ACC112 (cell line): ENCODE data around the gene ASNS.
"Not testable (repeated sequence)": the region's sequence is repeated elsewhere in the genome, so short reads cannot be mapped to it uniquely, and the experiment has no call there.

Experiments used
- H2AFZ ChIP-seq: fragments of 200-600 bp; sonication (generic); one replicate; pipeline ENCODE4 v1.6.0; 2017; ENCODE audit warnings: antibody characterized with exemption, low read length; ENCODE audit not compliant: unreplicated experiment
- H3K27ac ChIP-seq: fragments of 200-600 bp; sonication (generic); 2 replicates; pipeline ENCODE4 v1.5.1; 2014; ENCODE audit warnings: low read depth, mild to moderate bottlenecking, antibody characterized with exemption, low read length, moderate library complexity
- H3K27me3 ChIP-seq: fragments of 200-600 bp; sonication (generic); 2 replicates; pipeline ENCODE4 v1.6.1; 2014; ENCODE audit warnings: mild to moderate bottlenecking, antibody characterized with exemption, low read length, moderate library complexity, mixed read lengths; ENCODE audit not compliant: insufficient read depth
- H3K36me3 ChIP-seq: fragments of 200-600 bp; sonication (generic); 2 replicates; pipeline ENCODE4 v1.6.1; 2016; ENCODE audit warnings: mild to moderate bottlenecking, antibody characterized with exemption, low read length, moderate library complexity, mixed read lengths; ENCODE audit not compliant: insufficient read depth
- H3K4me1 ChIP-seq: fragments of 200-600 bp; sonication (generic); one replicate; pipeline ENCODE4 v1.6.1; 2016; ENCODE audit warnings: low read length, mixed read lengths; ENCODE audit not compliant: insufficient read depth, unreplicated experiment, control insufficient read depth
- H3K4me3 ChIP-seq: fragments of 200-600 bp; sonication (generic); 2 replicates; pipeline ENCODE4 v1.5.1; 2014; ENCODE audit warnings: mild to moderate bottlenecking, low read depth, low read length
- H3K79me2 ChIP-seq: fragments of 200-600 bp; sonication (generic); one replicate; pipeline ENCODE4 v1.6.0; 2016; ENCODE audit warnings: low read length; ENCODE audit not compliant: control insufficient read depth, unreplicated experiment, insufficient read depth

Gene ASNS

GRCh38 chr7:97868314-97868713, 3.9 kb downstream of the ASNS start:
- no peaks in the 10 kb centered on the region for H3K27me3 ChIP-seq
- no peaks in the 10 kb centered on the region for H3K36me3 ChIP-seq
- H3K4me1 ChIP-seq = no peaks in the 10 kb centered on the region
- no peaks in the 10 kb centered on the region for H3K79me2 ChIP-seq
- no peak overlapping the region for H3K27ac ChIP-seq
- H2AFZ ChIP-seq = no peak overlapping the region
- H3K4me3 ChIP-seq = no peak overlapping the region

GRCh38 chr7:97865104-97865503, 7.1 kb downstream of the ASNS start:
- Histone ChIP-seq H3K4me1 (no peaks in the 10 kb centered on the region), H3K4me3 (no peak overlapping the region), H3K27me3 (no peaks in the 10 kb centered on the region), H2AFZ (no peak overlapping the region), H3K36me3 (no peaks in the 10 kb centered on the region), H3K27ac (no peak overlapping the region), H3K79me2 (no peaks in the 10 kb centered on the region)

GRCh38 chr7:97859606-97860204, 12.5 kb downstream of the ASNS start:
- Histone ChIP-seq H3K27ac (no peak overlapping the region), H3K4me1 (peaks cover 4% of the 10 kb centered on the region), H3K36me3 (peaks cover 3% of the 10 kb centered on the region; the same call in 1 of the 2 replicates), H2AFZ (no peak overlapping the region), H3K4me3 (no peak overlapping the region), H3K27me3 (no peaks in the 10 kb centered on the region), H3K79me2 (no peaks in the 10 kb centered on the region)

- H3K79me2 ChIP-seq = no peaks in the 10 kb centered on the region
- no peaks in the 10 kb centered on the region for H3K27me3 ChIP-seq
- H3K27ac ChIP-seq = no peak overlapping the region
- no peak overlapping the region for H2AFZ ChIP-seq
- H3K4me3 ChIP-seq = no peak overlapping the region
- peaks cover 4% of the 10 kb centered on the region for H3K4me1 ChIP-seq
- H3K36me3 ChIP-seq = peaks cover 3% of the 10 kb centered on the region; the same call in 1 of the 2 replicates
Observed at GRCh38 chr7:97858221-97858620, 14.0 kb downstream of the ASNS start.

GRCh38 chr7:97857544-97857943, 14.7 kb downstream of the ASNS start:
- H3K36me3 ChIP-seq = peaks cover 7% of the 10 kb centered on the region
- H3K4me3 ChIP-seq = no peak overlapping the region
- H3K27me3 ChIP-seq = no peaks in the 10 kb centered on the region
- peaks cover 4% of the 10 kb centered on the region for H3K4me1 ChIP-seq
- H3K27ac ChIP-seq = no peak overlapping the region
- H3K79me2 ChIP-seq = no peaks in the 10 kb centered on the region
- no peak overlapping the region for H2AFZ ChIP-seq

- Histone ChIP-seq H2AFZ (no peak overlapping the region), H3K79me2 (no peaks in the 10 kb centered on the region), H3K4me1 (no peaks in the 10 kb centered on the region), H3K4me3 (no peak overlapping the region), H3K27me3 (no peaks in the 10 kb centered on the region), H3K36me3 (peaks cover 7% of the 10 kb centered on the region), H3K27ac (no peak overlapping the region)
Observed at GRCh38 chr7:97851683-97852082, 20.5 kb downstream of the ASNS start.

GRCh38 chr7:97850262-97851031, 21.8 kb downstream of the ASNS start:
- H2AFZ ChIP-seq, H3K79me2 ChIP-seq, H3K27me3 ChIP-seq, H3K27ac ChIP-seq, H3K36me3 ChIP-seq, H3K4me1 ChIP-seq, H3K4me3 ChIP-seq: not testable (repeated sequence)

- Histone ChIP-seq H3K79me2 (no peaks in the 10 kb centered on the region), H3K4me3 (no peak overlapping the region), H3K27me3 (no peaks in the 10 kb centered on the region), H3K4me1 (no peaks in the 10 kb centered on the region), H3K36me3 (peaks cover 1% of the 10 kb centered on the region; the same call in 1 of the 2 replicates), H3K27ac (no peak overlapping the region), H2AFZ (no peak overlapping the region)
Observed at GRCh38 chr7:97847791-97848190, 24.4 kb downstream of the ASNS start.

- Histone ChIP-seq H3K79me2 (no peaks in the 10 kb centered on the region), H3K4me3 (no peak overlapping the region), H3K27me3 (peaks cover 1% of the 10 kb centered on the region; the same call in 1 of the 2 replicates), H2AFZ (no peak overlapping the region), H3K36me3 (no peaks in the 10 kb centered on the region), H3K27ac (no peak overlapping the region), H3K4me1 (no peaks in the 10 kb centered on the region)
Observed at GRCh38 chr7:97846945-97847344, 25.3 kb downstream of the ASNS start.

- Histone ChIP-seq H3K4me1 (no peaks in the 10 kb centered on the region), H3K4me3 (no peak overlapping the region), H2AFZ (no peak overlapping the region), H3K27ac (no peak overlapping the region), H3K36me3 (no peaks in the 10 kb centered on the region), H3K79me2 (no peaks in the 10 kb centered on the region), H3K27me3 (peaks cover 8% of the 10 kb centered on the region; the same call in 1 of the 2 replicates)
Observed at GRCh38 chr7:97845622-97846203, 26.5 kb downstream of the ASNS start.

- Histone ChIP-seq H3K79me2 (no peaks in the 10 kb centered on the region), H3K27me3 (peaks cover 24% of the 10 kb centered on the region), H3K4me1 (no peaks in the 10 kb centered on the region), H2AFZ (no peak overlapping the region), H3K36me3 (no peaks in the 10 kb centered on the region), H3K27ac (no peak overlapping the region), H3K4me3 (no peak overlapping the region)
Observed at GRCh38 chr7:97844036-97844435, 28.2 kb downstream of the ASNS start.
